Dedifferentiated amniotic fluid mesenchymal stem cell (primary cell): ENCODE results near the gene SLC12A5.

ENCODE experiments used
- DNase-seq: peaks from one replicate; pipeline ENCODE4 v3.0.0-alpha.2; 2016; ENCODE audit errors: extremely low spot score

The SLC12A5 gene

GRCh38 chr20:46054606-46055005 is 25.6 kb downstream of the SLC12A5 start:
- DNase-seq: no peak

GRCh38 chr20:46055269-46055668 is 26.3 kb downstream of the SLC12A5 start:
- no peak for DNase-seq

- no peak for DNase-seq
Observed at GRCh38 chr20:46056027-46056833, 27.2 kb downstream of the SLC12A5 start.

- no peak for DNase-seq
Observed at GRCh38 chr20:46056970-46057855, 28.2 kb downstream of the SLC12A5 start.

- peak; percentile 38 for DNase-seq
Observed at GRCh38 chr20:46057856-46058598, 29.0 kb downstream of the SLC12A5 start.

GRCh38 chr20:46058599-46059281 is 29.7 kb downstream of the SLC12A5 start:
- DNase-seq: no peak

- no peak for DNase-seq
Observed at GRCh38 chr20:46060301-46060881, 31.4 kb downstream of the SLC12A5 start.

GRCh38 chr20:46060975-46061374 is 32.0 kb downstream of the SLC12A5 start:
- no peak for DNase-seq

- no peak for DNase-seq
Observed at GRCh38 chr20:46062151-46062550, 33.1 kb downstream of the SLC12A5 start.

- DNase-seq: no peak
Observed at GRCh38 chr20:46062621-46063020, 33.6 kb downstream of the SLC12A5 start.

- no peak for DNase-seq
Observed at GRCh38 chr20:46063151-46063550, 34.1 kb downstream of the SLC12A5 start.

- DNase-seq: no peak
Observed at GRCh38 chr20:46063652-46064054, 34.6 kb downstream of the SLC12A5 start.

GRCh38 chr20:46065006-46065405 is 36.0 kb downstream of the SLC12A5 start:
- no peak for DNase-seq

GRCh38 chr20:46065691-46066090 is 36.7 kb downstream of the SLC12A5 start:
- no peak for DNase-seq

GRCh38 chr20:46070215-46070900 is 41.3 kb downstream of the SLC12A5 start:
- no peak for DNase-seq

GRCh38 chr20:46071573-46071972 is 42.6 kb downstream of the SLC12A5 start:
- DNase-seq: no peak

GRCh38 chr20:46073024-46073423 is 44.0 kb downstream of the SLC12A5 start:
- DNase-seq: no peak

- DNase-seq: no peak
Observed at GRCh38 chr20:46073443-46073842, 44.4 kb downstream of the SLC12A5 start.

- no peak for DNase-seq
Observed at GRCh38 chr20:46074006-46074405, 45.0 kb downstream of the SLC12A5 start.

GRCh38 chr20:46076806-46077205 is 47.8 kb downstream of the SLC12A5 start:
- no peak for DNase-seq
